Activated naive CD4-positive, alpha-beta T cell treated with anti-CD3 and anti-CD28 coated beads, Interleukin-2, amount 10 ng/mL, durations not matched to agents 7 days and 5 days (primary cell): Measurements from ENCODE around the gene CACNB2.

Experiments
- CTCF ChIA-PET: fragments of 350-600 bp; sonication (Branson Sonifier 250); formaldehyde crosslinking; loops from one replicate; lab custom pipeline; 2021; ENCODE audit warnings: antibody characterized with exemption; lab: Charles Lee
- DNase-seq: peaks from one replicate; pipeline ENCODE4 v3.0.0-alpha.2; 2020
- H3K27ac Mint-ChIP-seq: one replicate; pipeline ENCODE4 v1.8.0; 2021; ENCODE audit warnings: mild to moderate bottlenecking, moderate library complexity, mixed read lengths
- H3K27me3 Mint-ChIP-seq: one replicate; pipeline ENCODE4 v1.8.0; 2021; ENCODE audit warnings: mild to moderate bottlenecking, mixed read lengths
- H3K36me3 Mint-ChIP-seq: one replicate; pipeline ENCODE4 v1.8.0; 2021; ENCODE audit warnings: mixed read lengths
- H3K4me1 Mint-ChIP-seq: one replicate; pipeline ENCODE4 v1.8.0; 2021; ENCODE audit warnings: mixed read lengths
- H3K4me3 Mint-ChIP-seq: one replicate; pipeline ENCODE4 v1.8.0; 2021; ENCODE audit warnings: mild to moderate bottlenecking, moderate library complexity, mixed read lengths
- H3K9me3 Mint-ChIP-seq: one replicate; pipeline ENCODE4 v1.8.0; 2021; ENCODE audit warnings: mixed read lengths

Gene CACNB2

GRCh38 chr10:18221123-18221522 lies 80.9 kb downstream of the CACNB2 start:
- Mint-ChIP-seq H3K4me1 (no peaks in the 10 kb centered on the region), H3K4me3 (no peak overlapping the region), H3K27me3 (no peaks in the 10 kb centered on the region), H3K27ac (no peak overlapping the region), H3K36me3 (no peaks in the 10 kb centered on the region), H3K9me3 (no peaks in the 10 kb centered on the region)
- no peak for DNase-seq
- CTCF ChIA-PET = no interaction called here

DNA sequence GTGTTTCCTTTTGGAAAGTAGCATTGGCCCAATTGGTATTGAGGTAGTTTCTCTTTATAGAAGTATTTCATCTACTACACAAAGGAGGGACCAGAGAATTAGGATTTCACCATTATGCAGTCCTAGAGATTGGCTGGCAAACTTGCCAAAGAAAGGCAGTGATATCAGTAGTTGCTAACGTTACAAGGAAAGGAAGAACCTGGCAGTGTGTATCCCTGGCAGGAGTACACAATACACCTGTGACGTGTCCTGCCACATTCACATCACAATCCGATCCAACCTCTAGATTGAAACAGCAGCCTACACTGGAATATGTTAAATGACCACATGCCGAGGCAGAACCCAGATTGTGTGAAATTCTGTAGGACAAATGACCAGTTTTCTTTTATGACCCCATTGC lies 81.7 kb downstream of the CACNB2 start:
- H3K27ac Mint-ChIP-seq = no peak overlapping the region
- H3K36me3 Mint-ChIP-seq = no peaks in the 10 kb centered on the region
- CTCF ChIA-PET = no interaction called here
- no peak overlapping the region for H3K4me3 Mint-ChIP-seq
- no peaks in the 10 kb centered on the region for H3K4me1 Mint-ChIP-seq
- H3K27me3 Mint-ChIP-seq = no peaks in the 10 kb centered on the region
- no peaks in the 10 kb centered on the region for H3K9me3 Mint-ChIP-seq
- DNase-seq = no peak

- CTCF ChIA-PET = no interaction called here
- Mint-ChIP-seq H3K36me3 (no peaks in the 10 kb centered on the region), H3K4me1 (no peaks in the 10 kb centered on the region), H3K27ac (no peak overlapping the region), H3K9me3 (no peaks in the 10 kb centered on the region), H3K27me3 (no peaks in the 10 kb centered on the region), H3K4me3 (no peak overlapping the region)
- no peak for DNase-seq
Observed at GRCh38 chr10:18222866-18223265, 82.6 kb downstream of the CACNB2 start.

- DNase-seq = no peak
- CTCF ChIA-PET = no interaction called here
- no peak overlapping the region for H3K27ac Mint-ChIP-seq
- H3K4me3 Mint-ChIP-seq = no peak overlapping the region
- no peaks in the 10 kb centered on the region for H3K4me1 Mint-ChIP-seq
- no peaks in the 10 kb centered on the region for H3K27me3 Mint-ChIP-seq
- no peaks in the 10 kb centered on the region for H3K9me3 Mint-ChIP-seq
- no peaks in the 10 kb centered on the region for H3K36me3 Mint-ChIP-seq
Observed at GRCh38 chr10:18223898-18224297, 83.7 kb downstream of the CACNB2 start.

- Mint-ChIP-seq H3K4me1 (no peaks in the 10 kb centered on the region), H3K9me3 (no peaks in the 10 kb centered on the region), H3K36me3 (no peaks in the 10 kb centered on the region), H3K27ac (no peak overlapping the region), H3K27me3 (no peaks in the 10 kb centered on the region), H3K4me3 (no peak overlapping the region)
- no peak for DNase-seq
- CTCF ChIA-PET = no interaction called here
Observed at GRCh38 chr10:18224626-18225445, 84.6 kb downstream of the CACNB2 start.

DNA sequence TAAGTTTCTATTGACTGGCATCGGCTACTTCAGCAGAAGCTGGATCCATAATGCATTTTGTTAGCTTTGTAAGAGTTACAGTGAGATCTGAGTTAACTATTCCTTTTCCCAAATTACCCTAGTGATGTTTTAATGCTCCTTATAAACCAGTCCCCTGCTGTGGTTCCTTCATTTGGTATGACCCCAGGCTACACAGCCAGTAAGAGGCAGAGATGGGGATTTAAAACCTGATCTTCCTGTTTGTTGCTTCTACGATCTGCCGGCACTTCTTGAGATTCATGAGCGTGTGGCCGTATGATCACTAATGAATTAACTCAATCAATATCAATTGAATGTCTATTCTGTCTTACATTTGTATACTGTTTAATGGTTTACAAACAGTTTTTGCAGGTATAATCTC lies 86.1 kb downstream of the CACNB2 start:
- no peaks in the 10 kb centered on the region for H3K9me3 Mint-ChIP-seq

GRCh38 chr10:18229826-18230225 lies 89.6 kb downstream of the CACNB2 start:
- no peaks in the 10 kb centered on the region for H3K36me3 Mint-ChIP-seq
- CTCF ChIA-PET = no interaction called here
- H3K9me3 Mint-ChIP-seq = no peaks in the 10 kb centered on the region
- no peaks in the 10 kb centered on the region for H3K27me3 Mint-ChIP-seq
- no peak overlapping the region for H3K4me3 Mint-ChIP-seq
- H3K4me1 Mint-ChIP-seq = no peaks in the 10 kb centered on the region
- DNase-seq = no peak
- H3K27ac Mint-ChIP-seq = no peak overlapping the region

More for the DNA sequence above, 86.1 kb downstream of the CACNB2 start:
- no peak for DNase-seq
- no peak overlapping the region for H3K4me3 Mint-ChIP-seq
- H3K4me1 Mint-ChIP-seq = no peaks in the 10 kb centered on the region
- no peaks in the 10 kb centered on the region for H3K36me3 Mint-ChIP-seq
- no peaks in the 10 kb centered on the region for H3K27me3 Mint-ChIP-seq
- H3K27ac Mint-ChIP-seq = no peak overlapping the region
- CTCF ChIA-PET = no interaction called here

- Mint-ChIP-seq H3K27ac (no peak overlapping the region), H3K36me3 (no peaks in the 10 kb centered on the region), H3K27me3 (no peaks in the 10 kb centered on the region), H3K9me3 (no peaks in the 10 kb centered on the region), H3K4me3 (no peak overlapping the region), H3K4me1 (no peaks in the 10 kb centered on the region)
- no peak for DNase-seq
- CTCF ChIA-PET = no interaction called here
Observed at GRCh38 chr10:18230794-18231193, 90.6 kb downstream of the CACNB2 start.

GRCh38 chr10:18231480-18231879 lies 91.3 kb downstream of the CACNB2 start:
- no peaks in the 10 kb centered on the region for H3K4me1 Mint-ChIP-seq
- CTCF ChIA-PET = no interaction called here
- no peak overlapping the region for H3K27ac Mint-ChIP-seq
- no peaks in the 10 kb centered on the region for H3K9me3 Mint-ChIP-seq
- DNase-seq = no peak
- no peaks in the 10 kb centered on the region for H3K27me3 Mint-ChIP-seq
- no peaks in the 10 kb centered on the region for H3K36me3 Mint-ChIP-seq
- no peak overlapping the region for H3K4me3 Mint-ChIP-seq

DNA sequence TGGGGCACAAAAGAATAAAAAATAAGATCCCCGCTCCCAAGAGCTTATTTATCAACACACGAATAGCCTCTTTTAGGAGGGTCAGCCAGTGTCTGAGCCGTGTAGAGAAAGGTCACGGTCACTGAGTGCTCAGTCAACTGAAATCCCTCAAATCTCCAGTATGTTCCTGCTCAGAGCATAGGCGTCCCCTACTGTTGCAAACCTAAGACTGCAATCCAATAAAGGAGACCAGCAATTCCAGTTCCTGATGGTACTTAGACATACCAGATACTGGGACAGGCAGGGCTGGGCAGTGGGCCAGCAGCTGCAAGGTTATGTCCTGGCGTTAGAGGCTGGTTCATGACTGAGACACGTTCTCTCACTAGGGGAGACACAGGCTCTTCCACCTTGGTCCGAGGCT lies 93.6 kb downstream of the CACNB2 start:
- no peaks in the 10 kb centered on the region for H3K27me3 Mint-ChIP-seq
- H3K4me3 Mint-ChIP-seq = no peak overlapping the region
- no peak overlapping the region for H3K27ac Mint-ChIP-seq
- H3K36me3 Mint-ChIP-seq = no peaks in the 10 kb centered on the region
- H3K9me3 Mint-ChIP-seq = no peaks in the 10 kb centered on the region
- DNase-seq = no peak
- CTCF ChIA-PET = no interaction called here
- H3K4me1 Mint-ChIP-seq = no peaks in the 10 kb centered on the region

GRCh38 chr10:18235477-18235876 lies 95.3 kb downstream of the CACNB2 start:
- Mint-ChIP-seq H3K4me1 (no peaks in the 10 kb centered on the region), H3K27ac (no peak overlapping the region), H3K27me3 (no peaks in the 10 kb centered on the region), H3K36me3 (no peaks in the 10 kb centered on the region), H3K4me3 (no peak overlapping the region), H3K9me3 (no peaks in the 10 kb centered on the region)
- no peak for DNase-seq
- CTCF ChIA-PET = no interaction called here

- Mint-ChIP-seq H3K4me3 (no peak overlapping the region), H3K36me3 (no peaks in the 10 kb centered on the region), H3K27me3 (no peaks in the 10 kb centered on the region), H3K9me3 (no peaks in the 10 kb centered on the region), H3K27ac (no peak overlapping the region), H3K4me1 (no peaks in the 10 kb centered on the region)
- DNase-seq = no peak
- CTCF ChIA-PET = no interaction called here
Observed at GRCh38 chr10:18236756-18237155, 96.5 kb downstream of the CACNB2 start.

DNA sequence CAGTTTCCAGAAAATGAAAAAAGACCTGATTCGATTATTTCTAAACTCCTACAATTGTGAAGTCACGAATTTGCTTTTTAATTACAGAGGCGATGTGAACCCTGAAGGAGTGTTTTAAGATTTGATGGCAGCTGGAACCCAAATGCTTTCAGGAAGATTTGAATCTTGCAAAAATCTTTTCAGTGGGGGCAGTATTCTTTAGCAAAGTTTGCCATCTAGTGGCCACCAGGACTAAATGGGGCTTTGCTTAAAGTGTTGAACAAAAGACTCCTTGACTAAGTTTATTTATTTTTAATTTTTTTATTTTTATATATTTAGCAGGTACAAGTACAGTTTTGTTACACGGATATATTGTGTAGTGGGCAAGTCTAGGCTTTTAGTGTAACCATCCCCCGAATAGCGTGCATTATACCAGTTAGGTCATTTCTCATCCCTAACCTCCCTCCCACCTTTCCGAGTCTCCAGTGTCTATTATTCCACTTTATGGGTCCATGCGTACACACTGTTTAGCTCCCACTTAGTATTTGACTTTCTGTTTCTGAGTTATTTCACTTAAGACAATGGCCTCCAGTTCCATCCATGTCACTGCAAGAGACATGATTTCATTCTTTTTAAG lies 98.8 kb downstream of the CACNB2 start:
- Mint-ChIP-seq H3K27ac (no peak overlapping the region), H3K4me1 (no peaks in the 10 kb centered on the region), H3K36me3 (no peaks in the 10 kb centered on the region), H3K9me3 (no peaks in the 10 kb centered on the region), H3K27me3 (no peaks in the 10 kb centered on the region), H3K4me3 (no peak overlapping the region)
- DNase-seq = no peak
- CTCF ChIA-PET = interaction anchor here (0.8 to 1.1 kb wide), 2 partner anchors 20 to 633 kb away, joined by 3 to 4 read pairs; no protein-coding TSS in a partner anchor

DNA sequence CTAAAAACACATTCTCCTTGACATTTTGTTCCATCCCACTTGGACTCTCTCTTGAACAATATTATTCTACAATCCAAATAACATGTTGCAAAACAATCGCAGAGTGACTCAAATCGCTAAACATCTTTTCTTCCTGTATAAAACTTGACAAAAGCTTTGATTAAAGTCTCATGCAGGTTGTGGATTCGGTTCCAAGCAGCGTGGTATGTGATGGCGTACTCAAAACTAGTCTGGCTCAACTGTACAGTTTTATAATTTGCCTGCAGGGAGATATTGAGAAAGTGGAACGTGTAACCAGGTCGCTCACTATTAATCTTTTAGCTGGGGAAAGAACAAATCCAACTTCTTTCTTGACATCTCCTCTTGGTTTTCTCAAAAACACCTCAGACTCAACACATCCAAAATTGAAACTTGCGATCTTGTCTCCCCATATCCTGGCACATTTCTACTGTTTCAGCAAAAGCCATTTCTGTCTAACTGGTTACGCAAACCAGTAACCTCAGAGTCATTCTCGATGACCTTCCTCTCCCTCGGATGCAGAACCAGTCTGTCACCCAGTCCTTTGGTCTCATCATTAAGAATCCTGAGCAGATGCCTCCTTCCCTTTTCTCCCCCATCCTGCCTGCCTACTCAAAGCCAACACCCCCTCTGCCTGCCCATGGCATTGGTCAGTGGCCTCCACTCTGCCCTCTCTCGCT lies 100.1 kb downstream of the CACNB2 start:
- CTCF ChIA-PET = interaction anchor here (1.1 kb wide), 1 partner anchor 635 kb away, joined by 3 read pairs; no protein-coding TSS in a partner anchor
- no peaks in the 10 kb centered on the region for H3K36me3 Mint-ChIP-seq
- no peak overlapping the region for H3K4me3 Mint-ChIP-seq

More for the DNA sequence above, 100.1 kb downstream of the CACNB2 start:
- no peaks in the 10 kb centered on the region for H3K4me1 Mint-ChIP-seq
- no peaks in the 10 kb centered on the region for H3K27me3 Mint-ChIP-seq
- H3K9me3 Mint-ChIP-seq = no peaks in the 10 kb centered on the region
- DNase-seq = no peak
- no peak overlapping the region for H3K27ac Mint-ChIP-seq
